ENCODE measurements around the gene DIPK1B. TPM values are rescaled to one million over a fixed set of nuclear protein-coding genes. Genes with fewer than 3 reads are reported as not detected.
A peak's percentile ranks its signal among the peaks of the same experiment; 100 is the strongest.

DIPK1B gene
- total RNA-seq, 1 donor from 2014 or later: 11.6 TPM

Small RNA genes within 50 kb of the gene (microRNA-seq; reads per million reads assigned to microRNA genes)
- gene MIR126 (90,565 reads per million, percentile 99 among the genes with 10 or more reads in this experiment), gene MIR6722 (not detected)

Other genes with a start within 250 kb of the DIPK1B start
- 52.2 TPM for gene SEC16A, start 229.5 kb upstream of the DIPK1B start, total RNA-seq
- gene NOTCH1, start 166.5 kb upstream of the DIPK1B start, total RNA-seq: 84.2 TPM
- 242 TPM for gene EGFL7, start 49.7 kb upstream of the DIPK1B start, total RNA-seq
- gene AGPAT2, start 25.1 kb upstream of the DIPK1B start, total RNA-seq: 33.9 TPM
- 5.5 TPM for gene LCN10, start 30.4 kb downstream of the DIPK1B start, total RNA-seq
- gene LCN6, start 36.0 kb downstream of the DIPK1B start, total RNA-seq: 7.0 TPM
- gene LCN8, start 45.7 kb downstream of the DIPK1B start, total RNA-seq: not detected
- not detected for gene LCN15, start 51.9 kb downstream of the DIPK1B start, total RNA-seq
- 37.8 TPM for gene TMEM141, start 78.8 kb downstream of the DIPK1B start, total RNA-seq
- gene CCDC183, start 83.8 kb downstream of the DIPK1B start, total RNA-seq: 2.5 TPM
- gene RABL6, start 95.4 kb downstream of the DIPK1B start, total RNA-seq: 46.9 TPM
- gene AJM1, start 129.9 kb downstream of the DIPK1B start, total RNA-seq: 3.1 TPM
- gene PHPT1, start 136.8 kb downstream of the DIPK1B start, total RNA-seq: 76.4 TPM
- gene MAMDC4, start 139.8 kb downstream of the DIPK1B start, total RNA-seq: 3.0 TPM
- 201 TPM for gene EDF1, start 153.7 kb downstream of the DIPK1B start, total RNA-seq
- 17.0 TPM for gene TRAF2, start 173.9 kb downstream of the DIPK1B start, total RNA-seq
- 59.9 TPM for gene FBXW5, start 232.2 kb downstream of the DIPK1B start, total RNA-seq
- not detected for gene C8G, start 232.7 kb downstream of the DIPK1B start, total RNA-seq
- gene LCN12, start 239.7 kb downstream of the DIPK1B start, total RNA-seq: 8.6 TPM